HT-29 (cell line): ENCODE data around the gene MRPS18A. TPM values are rescaled to one million over a fixed set of nuclear protein-coding genes. Genes with fewer than 3 reads are reported as not detected.
"Not testable (repeated sequence)": the region's sequence is repeated elsewhere in the genome, so short reads cannot be mapped to it uniquely, and the experiment has no call there.

Source experiments
- DNase-seq: peaks from one replicate; pipeline ENCODE4 v3.0.0-alpha.2; 2015; ENCODE audit warnings: low spot score
- total RNA-seq: library from RNA; depleted of rRNA; stranded (reverse); fragments of >200 nt; shearing (Covaris generic); gene quantifications from 2 replicates; pipeline ENCODE4 v1.2.3, GENCODE V29; 2014

MRPS18A gene
- total RNA-seq, 1 experiment from 2014 or later, result 125 TPM

DNA sequence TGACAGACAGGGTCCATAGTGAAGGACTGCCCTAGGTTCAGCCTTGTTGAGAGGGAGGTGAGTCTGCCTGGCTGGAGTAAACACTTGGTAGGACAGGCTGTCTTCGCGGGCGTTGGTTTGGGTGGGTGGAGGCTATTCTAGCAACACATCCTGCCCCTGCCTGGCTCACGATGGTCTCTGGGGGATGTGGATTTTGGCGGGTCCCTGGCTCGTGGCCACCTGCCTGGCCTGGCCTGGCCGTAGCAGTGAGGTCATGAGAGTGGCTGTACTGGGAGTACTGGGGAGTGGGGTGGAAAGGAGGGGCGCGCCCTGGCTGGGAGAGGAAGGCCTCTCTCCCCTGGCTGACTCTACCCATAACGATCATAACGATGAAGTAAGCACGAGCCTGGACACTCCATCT is 30.2 kb upstream of the MRPS18A start:
- DNase-seq, result no peak

DNA sequence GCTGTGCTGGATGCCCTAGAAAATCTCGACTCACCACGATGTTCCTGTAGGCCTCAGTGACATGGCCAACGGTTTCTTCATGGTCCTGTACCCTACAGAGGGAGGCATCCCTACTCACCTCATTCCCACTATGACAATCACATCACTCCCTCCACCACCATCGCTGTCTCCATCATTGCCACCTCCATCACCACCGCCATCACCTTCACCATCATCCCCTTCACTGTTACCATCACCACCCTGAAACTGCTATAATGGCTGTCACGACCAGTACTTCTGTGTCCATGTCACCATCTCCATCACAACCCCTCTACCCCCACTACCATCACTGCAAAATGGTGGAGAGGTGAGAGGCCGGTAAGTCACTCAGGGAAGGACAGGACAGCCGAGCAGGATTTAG is 29.8 kb upstream of the MRPS18A start:
- no peak for DNase-seq

DNA sequence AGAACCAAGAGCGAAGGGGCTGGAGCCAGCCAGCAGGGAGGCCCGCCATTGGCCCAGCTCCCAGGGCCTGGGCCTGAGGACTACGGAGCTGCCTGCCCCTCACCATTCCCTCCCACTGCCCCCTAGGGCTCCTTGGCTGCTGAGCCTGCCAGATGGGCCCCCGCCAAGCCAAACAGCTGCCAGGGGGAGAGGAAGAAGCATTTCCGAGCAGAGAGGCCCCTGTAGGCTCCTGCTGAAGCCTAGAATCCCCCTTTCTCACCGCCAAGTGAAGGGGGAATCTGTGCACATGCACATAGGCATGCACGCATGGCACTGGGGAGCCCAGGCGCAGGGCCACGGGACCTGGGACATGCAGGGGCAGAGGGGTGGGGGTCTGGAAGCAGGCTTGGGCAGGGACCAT is 28.5 kb upstream of the MRPS18A start:
- no peak for DNase-seq

GRCh38 chr6:43715056-43715788 is 27.6 kb upstream of the MRPS18A start:
- no peak for DNase-seq

DNA sequence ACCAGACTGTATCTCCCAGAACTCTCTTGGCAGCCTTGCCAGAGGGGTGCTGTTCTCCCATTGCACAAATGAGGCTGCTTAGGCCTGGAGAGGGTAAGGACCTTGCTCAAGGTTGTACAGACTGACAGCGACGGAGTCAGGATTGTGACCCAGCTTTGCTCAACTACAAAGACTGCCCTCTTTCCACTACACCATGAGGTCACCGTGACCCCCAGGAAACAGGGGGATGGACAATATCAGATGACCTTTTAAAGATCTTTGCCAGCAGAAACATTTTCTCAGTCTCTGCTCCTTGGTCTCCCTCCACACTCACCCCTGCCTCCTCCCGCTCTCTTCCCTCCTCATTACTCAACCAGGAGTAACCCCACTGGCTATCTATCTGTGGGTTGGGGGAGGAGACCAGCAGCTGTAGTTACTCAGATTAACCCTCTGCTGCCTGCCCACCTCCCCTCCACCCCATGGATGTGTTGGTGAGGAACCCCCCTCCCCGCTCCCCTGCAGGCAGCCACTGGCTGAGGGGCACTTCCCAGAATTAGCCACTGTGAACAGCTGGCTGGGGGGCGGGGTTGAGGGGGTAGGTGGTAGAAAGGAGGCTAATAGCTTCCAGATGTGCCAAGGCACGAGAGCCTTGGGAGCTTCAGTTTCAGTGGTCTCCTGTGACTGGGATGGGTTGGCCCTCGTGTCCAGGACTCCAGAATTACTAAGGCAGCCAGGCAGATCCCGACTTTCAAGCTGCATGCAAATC is 26.9 kb upstream of the MRPS18A start:
- DNase-seq, result no peak

DNA sequence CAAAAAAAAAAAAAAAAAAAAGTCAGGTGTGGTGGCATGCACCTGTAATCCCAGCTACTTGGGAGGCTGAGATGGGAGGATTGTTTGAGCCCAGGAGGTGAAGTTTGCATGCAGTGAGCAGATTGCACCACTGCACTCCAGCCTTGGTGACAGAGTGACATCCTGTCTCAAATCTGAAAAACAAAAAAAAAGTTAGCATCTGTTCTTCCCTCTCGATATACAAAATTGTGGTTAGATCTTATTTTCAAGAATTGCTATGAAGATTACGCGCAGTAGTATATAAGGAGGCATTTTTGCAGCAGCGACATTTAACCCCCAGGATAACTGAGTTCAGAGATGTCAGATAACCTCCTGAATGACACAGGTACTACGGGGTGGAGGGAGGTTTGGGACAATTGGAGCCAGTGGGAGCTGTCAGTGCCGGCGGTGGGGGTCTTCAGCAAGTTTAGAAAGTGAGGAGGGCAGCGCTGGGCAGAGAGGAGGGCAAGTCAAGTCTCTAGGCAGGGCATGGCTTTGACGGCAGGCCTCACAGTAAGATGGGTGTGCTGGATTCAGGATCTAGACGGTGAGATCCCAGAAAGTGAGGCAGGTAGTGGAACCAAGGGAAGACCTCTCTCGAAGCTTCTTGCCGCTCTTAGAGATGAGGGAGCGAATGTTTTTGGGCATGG is 26.2 kb upstream of the MRPS18A start:
- no peak for DNase-seq

- no peak for DNase-seq
These were observed 25.0 kb upstream of the MRPS18A start for GRCh38 chr6:43712579-43712978.

DNA sequence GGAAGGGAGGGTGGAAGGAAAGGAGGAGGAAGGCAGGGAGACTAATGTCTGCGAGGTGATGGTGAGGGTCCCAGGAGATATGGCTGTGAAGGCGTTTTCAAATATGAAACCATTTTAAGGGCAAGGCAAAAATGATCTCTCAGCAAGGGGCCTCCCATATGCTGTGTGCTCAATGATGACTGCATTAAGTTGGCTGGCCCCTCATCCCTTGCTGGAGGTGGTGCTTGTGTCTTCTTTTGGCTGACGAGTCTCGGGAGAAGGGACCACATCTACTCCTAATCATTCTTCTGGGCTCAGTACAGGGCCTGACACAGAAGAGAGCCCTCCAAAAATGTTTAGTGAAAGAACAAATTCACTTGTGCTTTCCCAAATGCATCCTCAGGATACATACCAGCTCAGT is 23.0 kb upstream of the MRPS18A start:
- no peak for DNase-seq

DNA sequence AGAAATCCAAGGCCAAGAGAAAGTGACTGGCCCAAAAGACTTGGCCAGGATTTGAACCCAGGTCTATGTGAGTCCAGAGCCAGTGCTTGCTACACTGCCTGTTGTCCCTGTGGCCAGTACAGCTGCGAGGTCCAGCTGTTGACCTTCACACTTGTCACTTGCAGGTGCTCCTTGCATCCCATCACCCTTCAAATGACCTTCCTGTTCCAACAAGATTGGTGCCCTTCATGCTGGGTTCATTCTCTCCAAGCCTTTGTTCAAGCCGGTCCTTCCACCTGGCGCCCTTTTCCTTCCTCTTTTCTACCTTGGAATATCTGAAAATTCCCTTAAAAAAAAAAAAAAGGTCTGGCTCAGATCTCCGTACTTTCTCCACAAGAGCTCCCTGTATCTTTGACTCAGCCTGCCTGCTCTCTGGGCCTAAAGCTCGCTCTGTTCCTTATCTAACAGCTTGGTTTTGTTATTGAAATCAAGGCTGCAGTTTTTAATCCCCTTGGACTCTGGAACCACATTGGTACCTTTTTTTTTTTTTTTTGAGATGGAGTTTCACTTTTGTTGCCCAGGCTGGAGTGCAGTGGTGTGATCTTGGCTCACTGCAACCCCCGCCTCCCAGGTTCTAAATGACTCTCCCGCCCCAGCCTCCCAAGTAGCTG is 22.2 kb upstream of the MRPS18A start:
- no peak for DNase-seq

DNA sequence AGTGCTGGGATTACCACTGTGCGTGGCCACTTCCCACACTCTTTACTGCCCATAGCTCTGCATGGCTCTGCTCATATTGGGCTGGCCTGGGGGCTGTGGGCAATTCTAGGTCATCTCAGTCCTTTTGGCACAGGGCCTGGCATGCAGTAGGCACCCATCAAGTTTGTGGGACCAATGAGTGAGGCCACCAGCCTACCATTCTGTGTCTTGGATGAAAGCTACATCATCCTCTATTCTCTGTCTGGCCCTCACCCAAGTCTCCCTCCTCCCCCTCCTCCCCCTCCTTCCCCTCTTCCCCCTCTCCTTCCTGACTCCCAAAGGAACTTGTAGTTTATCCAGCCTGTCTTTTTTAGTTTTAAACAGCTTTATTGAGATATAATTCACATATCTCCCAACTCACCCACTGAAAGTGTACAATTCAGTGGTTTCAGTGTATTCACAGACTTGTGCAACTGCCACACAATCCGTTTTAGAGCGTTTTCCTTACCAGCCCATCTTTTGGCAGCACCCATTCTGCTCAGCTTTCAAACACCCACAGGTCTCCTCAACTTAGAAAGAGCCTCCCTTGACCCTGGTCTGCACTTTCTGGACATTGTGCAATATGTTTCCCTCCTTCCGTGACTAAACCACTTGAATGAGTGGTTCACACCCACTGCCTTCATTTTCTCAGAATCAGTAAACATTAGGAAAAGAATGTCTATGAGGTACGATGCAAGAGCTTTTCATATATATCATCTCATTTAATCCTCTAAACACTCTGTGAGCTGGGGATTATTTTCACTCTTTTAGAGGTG is 21.5 kb upstream of the MRPS18A start:
- DNase-seq, result no peak

DNA sequence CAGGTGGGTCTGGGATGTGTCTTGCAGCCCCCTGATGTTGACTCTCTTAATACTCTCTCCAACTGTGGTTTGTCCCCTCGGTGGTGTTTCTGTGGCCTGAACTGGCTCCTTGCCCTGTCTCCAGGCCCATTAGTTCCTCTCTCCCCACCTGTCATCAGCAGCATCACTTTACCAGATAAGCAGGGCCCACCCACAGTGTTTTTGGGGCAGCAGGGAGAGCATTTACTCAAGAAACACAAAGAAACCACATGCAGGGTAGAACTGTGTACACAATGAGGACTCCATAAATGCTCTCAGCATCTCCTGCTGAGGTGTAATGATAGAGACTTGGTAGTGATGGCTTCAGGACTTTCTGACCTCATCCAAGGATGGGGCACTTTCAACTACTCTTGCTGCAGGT is 20.2 kb upstream of the MRPS18A start:
- no peak for DNase-seq

DNA sequence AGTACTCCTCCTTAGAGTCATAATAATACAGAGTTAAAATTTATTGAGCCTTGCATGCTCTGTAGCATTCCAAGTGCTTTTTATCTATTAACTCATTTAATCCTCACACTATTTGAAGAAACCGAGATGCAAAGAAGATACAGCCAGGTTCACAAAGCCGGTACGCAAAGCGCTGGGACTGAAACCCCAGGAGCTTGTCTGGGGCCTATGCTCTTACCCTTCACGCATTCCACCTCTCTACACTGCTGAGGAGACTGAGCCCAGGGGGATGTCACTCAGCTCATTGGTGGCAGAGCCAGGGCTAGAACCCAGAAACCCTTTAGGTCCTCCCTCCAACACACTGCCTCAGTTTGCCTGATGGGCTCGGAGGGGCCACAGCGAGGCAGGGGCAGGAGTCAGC is 19.7 kb upstream of the MRPS18A start:
- DNase-seq, result no peak

DNA sequence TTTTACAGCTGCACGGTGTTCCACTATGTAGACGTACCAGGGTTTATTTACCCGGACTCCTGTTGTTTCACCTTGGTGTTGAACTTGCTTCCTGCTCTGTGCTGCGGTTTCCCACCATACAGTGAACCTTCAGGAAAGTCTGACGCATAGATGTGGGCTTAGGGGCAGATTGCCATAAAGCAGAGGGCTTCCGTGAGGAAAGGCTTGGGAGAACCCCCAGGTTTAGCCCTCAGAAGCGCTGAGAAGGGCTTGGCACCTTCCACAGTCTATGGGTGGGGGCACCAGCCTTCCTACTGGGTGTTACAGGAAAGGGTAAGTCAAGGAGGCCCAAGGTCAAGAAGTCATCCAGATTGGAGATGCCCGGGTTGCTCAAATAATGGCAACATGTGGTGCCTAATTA is 19.2 kb upstream of the MRPS18A start:
- no peak for DNase-seq

DNA sequence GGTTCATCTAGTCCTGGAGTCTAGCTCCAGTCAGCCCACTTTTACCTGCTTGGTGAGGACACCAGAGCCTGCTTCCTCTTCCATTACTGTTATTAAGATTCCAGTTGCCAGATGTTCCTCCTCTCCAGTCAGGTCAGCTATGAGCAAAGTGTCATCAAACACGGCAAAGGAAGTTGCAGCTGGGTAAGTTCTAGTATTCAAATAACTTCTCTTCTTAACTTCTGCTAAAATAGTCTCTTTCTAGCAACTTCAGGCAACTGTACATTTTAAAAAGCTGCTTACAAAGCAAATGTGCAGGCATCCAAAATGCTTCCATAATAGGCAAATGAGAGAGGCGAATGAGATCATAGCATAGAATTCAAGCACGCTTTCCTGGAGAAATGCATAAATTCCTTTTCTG is 18.4 kb upstream of the MRPS18A start:
- no peak for DNase-seq

GRCh38 chr6:43703512-43704429 is 16.2 kb upstream of the MRPS18A start:
- DNase-seq, result peak; percentile 67

DNA sequence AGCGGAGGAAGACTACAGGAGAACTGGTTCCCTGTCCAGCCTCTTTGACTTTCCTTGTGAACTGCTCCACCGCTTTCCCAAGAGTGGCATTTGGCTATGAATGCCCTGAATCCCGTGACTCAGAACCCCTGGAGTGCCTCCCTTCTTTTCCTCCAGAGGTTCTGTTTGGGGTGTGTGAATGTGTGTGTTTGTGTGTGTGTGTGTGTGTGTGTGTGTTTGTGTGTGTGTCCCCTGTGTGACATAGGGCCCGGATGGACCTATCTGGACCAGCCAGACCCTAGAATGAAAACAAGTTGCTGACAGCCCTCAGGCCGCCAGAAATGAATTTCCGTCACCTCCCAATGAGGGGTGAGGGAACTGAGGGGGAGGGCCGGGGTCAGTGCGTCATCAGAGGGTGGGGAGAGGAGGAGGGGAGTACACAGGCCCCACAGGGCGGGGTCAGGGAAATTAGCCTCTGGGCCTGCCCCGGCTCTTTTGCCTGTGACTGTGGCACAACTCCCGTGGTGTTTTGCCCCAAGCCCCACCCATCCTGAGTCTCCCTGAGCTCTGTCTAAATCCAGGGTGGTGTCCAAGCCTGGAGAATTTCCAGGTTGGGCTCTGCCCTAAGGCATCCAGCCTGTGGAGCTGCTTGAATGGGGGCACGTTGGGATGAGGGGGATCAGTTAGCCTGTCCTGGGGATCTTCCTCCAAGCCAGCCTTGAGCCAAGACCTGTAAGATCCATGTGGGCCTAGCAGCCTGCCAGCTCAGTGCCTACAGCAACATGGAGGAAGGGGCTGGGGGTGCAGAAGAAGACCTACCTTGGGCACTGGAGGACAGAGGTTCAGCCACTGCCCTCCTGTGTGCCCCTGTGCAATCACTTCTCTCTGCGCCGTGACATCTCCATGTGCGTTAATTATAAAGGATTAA is 15.2 kb upstream of the MRPS18A start:
- DNase-seq, result peak; percentile 95

DNA sequence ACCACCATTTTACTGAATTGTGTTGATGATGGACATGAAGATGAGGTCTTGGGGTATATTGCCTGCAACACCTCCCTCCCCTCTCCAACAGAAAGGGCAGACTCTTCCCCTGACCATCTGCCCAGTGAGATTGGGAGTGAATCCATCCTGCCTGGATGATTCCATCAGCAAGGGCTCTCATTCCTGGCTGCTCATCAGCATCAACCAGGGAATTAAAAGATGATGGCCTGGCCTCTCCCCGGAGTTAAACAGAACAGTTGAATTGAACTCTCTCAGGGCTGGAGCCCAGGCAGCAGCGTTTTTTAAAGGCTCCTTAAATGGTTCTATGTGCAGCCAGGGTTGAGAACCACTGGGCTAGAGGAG is 14.6 kb upstream of the MRPS18A start:
- no peak for DNase-seq

- not testable (repeated sequence) for DNase-seq
These were observed 13.5 kb upstream of the MRPS18A start for GRCh38 chr6:43700939-43701560.
